ENCODE results near the gene STOM.
A peak's percentile ranks its signal among the peaks of the same experiment; 100 is the strongest.

Gene STOM

GRCh38 chr9:121321016-121321503, 49.0 kb downstream of the STOM start:
- no peak for DNase-seq

GRCh38 chr9:121319383-121319780, 50.7 kb downstream of the STOM start:
- DNase-seq = no peak

- no peak for DNase-seq
These were observed 51.2 kb downstream of the STOM start for GRCh38 chr9:121318631-121319382.

- DNase-seq = peak in 2 of 14 donors; percentile 13 to 39
These were observed 52.1 kb downstream of the STOM start for GRCh38 chr9:121317737-121318630.

GRCh38 chr9:121316852-121317373, 53.1 kb downstream of the STOM start:
- DNase-seq = no peak

GRCh38 chr9:121316378-121316777, 53.7 kb downstream of the STOM start:
- DNase-seq = no peak

GRCh38 chr9:121313458-121314152, 56.4 kb downstream of the STOM start:
- no peak for DNase-seq

- DNase-seq = no peak
These were observed 57.9 kb downstream of the STOM start for GRCh38 chr9:121312169-121312568.

GRCh38 chr9:121310571-121310970, 59.5 kb downstream of the STOM start:
- no peak for DNase-seq

GRCh38 chr9:121309833-121310425, 60.1 kb downstream of the STOM start:
- DNase-seq = no peak

GRCh38 chr9:121309171-121309570, 60.9 kb downstream of the STOM start:
- DNase-seq = no peak

- no peak for DNase-seq
These were observed 61.3 kb downstream of the STOM start for GRCh38 chr9:121308765-121309164.

- no peak for DNase-seq
These were observed 62.1 kb downstream of the STOM start for GRCh38 chr9:121307976-121308375.

GRCh38 chr9:121305269-121305994, 64.6 kb downstream of the STOM start:
- peak in 4 of 14 donors; percentile 34 to 49 (median 44) for DNase-seq

GRCh38 chr9:121304707-121305106, 65.3 kb downstream of the STOM start:
- DNase-seq = no peak

- DNase-seq = no peak
These were observed 66.3 kb downstream of the STOM start for GRCh38 chr9:121303456-121304451.

- DNase-seq = no peak
These were observed 67.3 kb downstream of the STOM start for GRCh38 chr9:121302786-121303185.

- no peak for DNase-seq
These were observed 67.7 kb downstream of the STOM start for GRCh38 chr9:121302341-121302740.

GRCh38 chr9:121301881-121302286, 68.2 kb downstream of the STOM start:
- DNase-seq = no peak

All from C1 segment of cervical spinal cord (tissue), 14 donors.